DND-41 (cell line): ENCODE measurements around the gene GRIFIN.

Experiments
- ATAC-seq: fragments of 200-7000 bp; cut with Tn5 transposase; 3 replicates; pipeline ENCODE4 v1.9.1; 2021; ENCODE audit warnings: low read depth; ENCODE audit not compliant: insufficient read depth
- DNase-seq: peaks from one replicate; pipeline ENCODE4 v3.0.0-alpha.2; 2020
- H2AFZ ChIP-seq: 2 replicates; pipeline ENCODE4 v1.6.0; 2012; ENCODE audit warnings: low read depth, low read length
- H3K27ac ChIP-seq: 2 replicates; pipeline ENCODE4 v1.5.1; 2012; ENCODE audit warnings: low read length, inconsistent platforms
- H3K27me3 ChIP-seq: fragments of 200-600 bp; sonication (generic); 2 replicates; pipeline ENCODE4 v1.6.0; 2012; ENCODE audit warnings: low read length, mild to moderate bottlenecking, inconsistent platforms; ENCODE audit not compliant: insufficient read depth, poor library complexity
- H3K36me3 ChIP-seq: 2 replicates; pipeline ENCODE4 v1.5.1; 2012; ENCODE audit warnings: low read length, inconsistent platforms; ENCODE audit not compliant: insufficient read depth
- H3K4me1 ChIP-seq: 2 replicates; pipeline ENCODE4 v1.5.1; 2012; ENCODE audit warnings: mild to moderate bottlenecking, low read length; ENCODE audit not compliant: insufficient read depth
- H3K4me2 ChIP-seq: 2 replicates; pipeline ENCODE4 v1.6.0; 2012; ENCODE audit warnings: mild to moderate bottlenecking, moderate library complexity, low read length, inconsistent platforms; ENCODE audit not compliant: insufficient read depth
- H3K4me3 ChIP-seq, 2 experiments: fragments of 200-600 bp in 1 of 2; shearing (Covaris generic) in 1 of 2; 2 replicates each; pipeline ENCODE4 v1.5.1; 2012 to 2016; ENCODE audit warnings: inconsistent platforms in 2 of 2, low read length in 2 of 2, mild to moderate bottlenecking in 2 of 2, low read depth in 1 of 2, moderate library complexity in 1 of 2
- H3K79me2 ChIP-seq: 2 replicates; pipeline ENCODE4 v1.6.0; 2012; ENCODE audit warnings: low read length, inconsistent platforms; ENCODE audit not compliant: insufficient read depth
- H3K9ac ChIP-seq: 2 replicates; pipeline ENCODE4 v1.6.0; 2012; ENCODE audit warnings: low read depth, mild to moderate bottlenecking, inconsistent platforms, low read length, moderate library complexity
- H3K9me3 ChIP-seq: 2 replicates; pipeline ENCODE4 v1.5.1; 2012; ENCODE audit warnings: low read length, moderate library complexity, mild to moderate bottlenecking, inconsistent platforms; ENCODE audit not compliant: insufficient read depth, severe bottlenecking
- H4K20me1 ChIP-seq: 2 replicates; pipeline ENCODE4 v1.6.0; 2012; ENCODE audit warnings: low read length; ENCODE audit not compliant: insufficient read depth
- CTCF ChIP-seq: IDR thresholded peaks from 2 replicates; pipeline ENCODE4 v1.5.1; 2012; ENCODE audit warnings: borderline replicate concordance, low read length, moderate library complexity, mild to moderate bottlenecking; ENCODE audit not compliant: poor library complexity, severe bottlenecking; ENCODE audit errors: extremely low read depth
- EZH2 ChIP-seq: IDR thresholded peaks from 3 replicates; pipeline ENCODE4 v1.6.1; 2012; ENCODE audit warnings: borderline replicate concordance, low read depth, mild to moderate bottlenecking, moderate library complexity, low read length, inconsistent platforms; ENCODE audit not compliant: severe bottlenecking

GRIFIN gene

GRCh38 chr7:2514473-2515423 is 38.5 kb upstream of the GRIFIN start:
- Histone ChIP-seq H3K36me3 (no peaks in the 10 kb centered on the region), H3K4me1 (peaks cover 14% of the 10 kb centered on the region), H3K9ac (no peak overlapping the region), H3K4me3 (no peak overlapping the region), H3K4me2 (no peak overlapping the region), H3K79me2 (no peaks in the 10 kb centered on the region), H3K27ac (no peak overlapping the region), H2AFZ (no peak overlapping the region), H4K20me1 (peaks cover 11% of the 10 kb centered on the region; the same call in 1 of the 2 replicates), H3K9me3 (no peaks in the 10 kb centered on the region), H3K27me3 (no peaks in the 10 kb centered on the region)
- ATAC-seq = no peak
- no peak for DNase-seq
- TF ChIP-seq EZH2 (no peak), CTCF (no peak)

GRCh38 chr7:2513702-2514101 is 37.5 kb upstream of the GRIFIN start:
- Histone ChIP-seq H3K4me2 (no peak overlapping the region), H4K20me1 (peaks cover 12% of the 10 kb centered on the region; the same call in 1 of the 2 replicates), H2AFZ (no peak overlapping the region), H3K4me3 (no peak overlapping the region), H3K9me3 (no peaks in the 10 kb centered on the region), H3K27ac (no peak overlapping the region), H3K27me3 (no peaks in the 10 kb centered on the region), H3K9ac (no peak overlapping the region), H3K36me3 (no peaks in the 10 kb centered on the region), H3K79me2 (no peaks in the 10 kb centered on the region), H3K4me1 (peaks cover 18% of the 10 kb centered on the region)
- ATAC-seq (no peak), DNase-seq (no peak)
- TF ChIP-seq CTCF = no peak
- TF ChIP-seq EZH2 = no peak

- ATAC-seq (no peak), DNase-seq (no peak)
- no peaks in the 10 kb centered on the region for H3K36me3 ChIP-seq
- peaks cover 26% of the 10 kb centered on the region for H3K4me1 ChIP-seq
- no peak overlapping the region for H3K4me3 ChIP-seq
- no peaks in the 10 kb centered on the region for H3K9me3 ChIP-seq
- H3K27me3 ChIP-seq = no peaks in the 10 kb centered on the region
- no peak overlapping the region for H3K27ac ChIP-seq
- no peak overlapping the region for H3K4me2 ChIP-seq
- peaks cover 14% of the 10 kb centered on the region; the same call in 1 of the 2 replicates for H4K20me1 ChIP-seq
- TF ChIP-seq EZH2 (no peak), CTCF (no peak)
- no peak overlapping the region for H2AFZ ChIP-seq
- no peaks in the 10 kb centered on the region for H3K79me2 ChIP-seq
- no peak overlapping the region for H3K9ac ChIP-seq
Measured at GRCh38 chr7:2512713-2513112, 36.5 kb upstream of the GRIFIN start.
